Left lung (tissue), 10 donors: ENCODE data around the gene BMPR1B. TPM values are rescaled to one million over a fixed set of nuclear protein-coding genes. Genes with fewer than 3 reads are reported as not detected.

Source experiments
- ATAC-seq: fragments of 200-7000 bp; cut with Tn5 transposase; one replicate; pipeline ENCODE4 v1.9.1; 2020; ENCODE audit warnings: moderate library complexity
- DNase-seq, 4 donors: peaks; one replicate each; pipeline ENCODE4 v3.0.0-alpha.2; 2013 to 2020
- H3K27ac ChIP-seq, 2 donors: fragments of 200-600 bp; sonication (generic) in 1 of 2; one replicate each; pipeline versions ENCODE4 v1.5.0 to v1.8.0; 2020 to 2021
- H3K27me3 ChIP-seq, 2 donors: fragments of 200-600 bp; sonication (generic) in 1 of 2; one replicate each; pipeline versions ENCODE4 v1.5.0 to v1.8.0; 2020 to 2021
- H3K36me3 ChIP-seq, 2 donors: fragments of 200-600 bp; sonication (generic) in 1 of 2; one replicate each; pipeline versions ENCODE4 v1.5.0 to v1.8.0; 2020 to 2021
- H3K4me1 ChIP-seq, 2 donors: fragments of 200-600 bp; one replicate each; pipeline ENCODE4 v1.8.0; 2021
- H3K4me3 ChIP-seq, 2 donors: fragments of 200-600 bp; sonication (generic) in 1 of 2; one replicate each; pipeline versions ENCODE4 v1.5.0 to v1.8.0; 2020 to 2021; ENCODE audit warnings: mild to moderate bottlenecking in 1 of 2
- H3K9me3 ChIP-seq, 2 donors: fragments of 200-600 bp; sonication (generic) in 1 of 2; one replicate each; pipeline versions ENCODE4 v1.5.0 to v1.8.0; 2020 to 2021
- intact Hi-C, 2 donors: fragments of 100-400 bp; cut with DNase I; formaldehyde crosslinking; loops; one replicate each; pipeline versions ENCODE4 v1.11.2 to v1.14.2; 2022
- polyA plus RNA-seq, 6 donors: library from polyadenylated mRNA; unstranded; fragments of 120-200 nt; gene quantifications; one replicate each; pipeline ENCODE4 v1.2.1, GENCODE V29; 2013; ENCODE audit not compliant: insufficient read length in 6 of 6
- total RNA-seq, 2 donors: library from RNA; stranded (reverse); fragmentation: NEBNext Ultra II Directional; extraction: Animal tissue kit (Norgen Biotek cat#: 25700); gene quantifications; one replicate each; pipeline ENCODE4 v1.2.1, GENCODE V29; 2021
- TF ChIP-seq, protein P1 (sequence below), 2 donors: fragments of 200-600 bp; sonication (generic) in 1 of 2; IDR thresholded peaks; one replicate each; pipeline versions ENCODE4 v1.5.0 to v1.8.0; 2021; ENCODE audit warnings: antibody characterized with exemption in 2 of 2
- donor health status: DM: no; HTN: yes; CAD: no.
- donor health status: DM: no; HTN: no; CAD: no.

BMPR1B gene
- total and polyA plus RNA-seq, 8 donors = 0.61 to 3.3 (median 1.1) TPM

DNA sequence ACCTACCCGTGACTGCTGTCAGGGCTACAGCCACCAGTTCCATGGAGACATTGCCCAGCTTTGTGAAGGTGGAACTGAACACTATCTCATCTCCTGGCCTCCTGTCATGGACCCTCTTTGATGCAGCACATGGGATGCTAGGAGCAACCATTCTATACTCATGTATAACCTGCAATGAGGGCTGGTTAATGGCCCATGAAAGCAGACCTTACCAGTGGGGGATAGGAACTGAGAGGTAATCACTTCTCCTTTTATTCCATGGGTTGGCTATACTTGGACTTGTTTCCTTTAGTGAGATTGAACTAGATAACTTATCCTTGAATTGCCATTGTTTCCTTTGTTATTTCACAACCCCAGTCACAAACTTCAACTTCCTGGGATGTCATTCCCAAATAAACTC is 310.6 kb downstream of the BMPR1B start:
- intact Hi-C loops = no loop called here
- Histone ChIP-seq H3K27ac (no peak overlapping the region), H3K4me1 (no peaks in the 10 kb centered on the region), H3K9me3 (no peaks in the 10 kb centered on the region), H3K4me3 (no peak overlapping the region), H3K27me3 (no peaks in the 10 kb centered on the region), H3K36me3 (no peaks in the 10 kb centered on the region)
- no peak for ATAC-seq
- TF ChIP-seq, protein P1, sequence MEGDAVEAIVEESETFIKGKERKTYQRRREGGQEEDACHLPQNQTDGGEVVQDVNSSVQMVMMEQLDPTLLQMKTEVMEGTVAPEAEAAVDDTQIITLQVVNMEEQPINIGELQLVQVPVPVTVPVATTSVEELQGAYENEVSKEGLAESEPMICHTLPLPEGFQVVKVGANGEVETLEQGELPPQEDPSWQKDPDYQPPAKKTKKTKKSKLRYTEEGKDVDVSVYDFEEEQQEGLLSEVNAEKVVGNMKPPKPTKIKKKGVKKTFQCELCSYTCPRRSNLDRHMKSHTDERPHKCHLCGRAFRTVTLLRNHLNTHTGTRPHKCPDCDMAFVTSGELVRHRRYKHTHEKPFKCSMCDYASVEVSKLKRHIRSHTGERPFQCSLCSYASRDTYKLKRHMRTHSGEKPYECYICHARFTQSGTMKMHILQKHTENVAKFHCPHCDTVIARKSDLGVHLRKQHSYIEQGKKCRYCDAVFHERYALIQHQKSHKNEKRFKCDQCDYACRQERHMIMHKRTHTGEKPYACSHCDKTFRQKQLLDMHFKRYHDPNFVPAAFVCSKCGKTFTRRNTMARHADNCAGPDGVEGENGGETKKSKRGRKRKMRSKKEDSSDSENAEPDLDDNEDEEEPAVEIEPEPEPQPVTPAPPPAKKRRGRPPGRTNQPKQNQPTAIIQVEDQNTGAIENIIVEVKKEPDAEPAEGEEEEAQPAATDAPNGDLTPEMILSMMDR (IDR thresholded peaks at IDR 0.05) = no peak
- DNase-seq = no peak

DNA sequence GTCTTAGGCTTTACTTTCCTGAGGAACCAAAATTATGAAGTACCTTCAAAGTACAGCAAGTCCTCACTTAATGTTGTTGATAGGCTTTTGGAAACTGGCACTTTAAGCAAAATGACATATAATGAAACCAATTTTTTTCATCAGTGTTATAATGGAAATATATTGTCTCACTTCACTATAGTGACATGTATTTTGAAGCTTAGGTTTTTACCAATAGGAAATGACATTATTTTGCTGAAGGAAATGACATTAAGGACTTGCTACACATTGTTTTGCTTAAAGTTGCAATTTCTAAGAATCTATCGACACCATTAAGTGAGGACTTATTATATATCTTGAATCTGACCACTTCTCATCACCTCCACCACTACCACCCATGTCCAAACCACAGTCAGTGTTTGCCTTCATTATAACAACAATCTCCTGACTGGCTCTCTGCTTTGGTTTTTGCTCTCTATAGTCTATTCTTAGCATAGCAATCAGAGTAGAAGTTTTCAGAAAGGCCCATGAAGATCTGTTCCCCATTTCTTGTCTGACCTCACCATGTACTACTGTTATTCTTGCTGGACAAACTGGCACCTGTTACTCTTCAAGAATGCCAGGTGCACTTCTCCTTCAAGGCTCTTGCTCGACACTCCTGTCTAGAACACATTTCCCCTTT is 311.2 kb downstream of the BMPR1B start:
- no peak overlapping the region for H3K27ac ChIP-seq
- H3K27me3 ChIP-seq = no peaks in the 10 kb centered on the region
- H3K9me3 ChIP-seq = no peaks in the 10 kb centered on the region
- ATAC-seq (no peak), DNase-seq (no peak)
- TF ChIP-seq, protein P1 (IDR thresholded peaks at IDR 0.05) = no peak
- no peaks in the 10 kb centered on the region for H3K4me1 ChIP-seq
- H3K36me3 ChIP-seq = no peaks in the 10 kb centered on the region
- intact Hi-C loops = no loop called here
- no peak overlapping the region for H3K4me3 ChIP-seq

DNA sequence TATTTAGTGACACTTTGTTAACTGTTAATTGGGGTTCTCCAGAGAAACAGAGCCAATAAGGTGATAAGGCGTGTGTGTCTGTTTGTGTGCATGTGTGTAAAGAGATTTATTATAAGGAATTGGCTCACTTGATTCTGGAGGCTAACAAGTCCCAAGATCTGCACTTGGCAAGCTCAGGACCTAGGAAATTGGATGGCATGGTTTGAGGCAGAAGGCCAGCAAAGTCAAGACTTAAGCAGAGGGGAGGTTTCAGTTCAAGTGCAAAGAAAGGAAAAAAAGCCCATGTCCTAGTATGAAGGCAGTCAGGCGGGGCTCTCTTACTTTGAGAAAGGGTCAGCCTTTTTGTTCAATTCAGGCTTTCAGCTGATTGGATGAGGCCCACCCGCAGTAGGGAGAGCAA is 314.1 kb downstream of the BMPR1B start:
- ATAC-seq (no peak), DNase-seq (no peak)
- no peaks in the 10 kb centered on the region for H3K36me3 ChIP-seq
- TF ChIP-seq, protein P1 (IDR thresholded peaks at IDR 0.05) = no peak
- no peaks in the 10 kb centered on the region for H3K4me1 ChIP-seq
- H3K9me3 ChIP-seq = no peaks in the 10 kb centered on the region
- no peaks in the 10 kb centered on the region for H3K27me3 ChIP-seq
- H3K27ac ChIP-seq = no peak overlapping the region
- intact Hi-C loops = no loop called here
- H3K4me3 ChIP-seq = no peak overlapping the region

DNA sequence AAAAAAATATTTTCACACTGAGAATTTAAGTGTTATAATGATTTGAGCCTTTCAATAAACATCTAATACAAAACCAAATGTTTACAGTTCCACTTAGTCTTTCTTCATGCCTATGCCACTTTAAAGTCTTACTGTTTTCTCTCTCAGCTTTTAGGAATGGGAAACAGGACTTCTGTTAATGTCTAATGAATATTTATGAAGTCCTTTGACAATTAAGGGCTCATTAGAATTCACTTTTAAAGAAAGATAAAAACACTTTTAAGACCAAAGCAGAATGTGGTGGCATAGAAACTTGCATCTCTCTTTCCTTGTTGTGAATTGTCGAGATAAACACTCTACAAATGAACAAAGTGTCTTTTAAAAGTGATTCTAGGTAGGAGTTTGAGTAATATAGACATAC is 315.9 kb downstream of the BMPR1B start:
- H3K9me3 ChIP-seq = no peaks in the 10 kb centered on the region
- ATAC-seq (no peak), DNase-seq (no peak)
- TF ChIP-seq, protein P1 (IDR thresholded peaks at IDR 0.05) = no peak
- no peaks in the 10 kb centered on the region for H3K4me1 ChIP-seq
- H3K27ac ChIP-seq = no peak overlapping the region
- no peak overlapping the region for H3K4me3 ChIP-seq
- intact Hi-C loops = no loop called here
- H3K36me3 ChIP-seq = no peaks in the 10 kb centered on the region
- no peaks in the 10 kb centered on the region for H3K27me3 ChIP-seq

DNA sequence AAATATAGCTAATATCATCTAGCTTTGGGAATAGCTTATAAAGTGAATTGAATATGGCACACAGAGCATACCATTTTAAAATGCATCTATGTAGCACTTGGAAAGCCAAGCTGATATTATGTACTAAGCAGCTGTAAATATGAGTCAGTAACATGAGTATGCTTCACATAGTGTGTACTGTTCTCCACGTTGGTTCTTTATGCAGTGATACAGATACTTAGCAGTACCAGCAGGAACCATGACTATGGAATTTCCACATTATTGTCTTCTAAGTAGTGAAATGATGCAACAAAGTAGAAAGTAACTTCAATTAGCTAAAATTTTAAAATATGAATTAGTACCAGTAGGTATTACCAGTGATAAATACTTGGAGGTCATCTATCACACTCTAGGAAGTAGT is 320.1 kb downstream of the BMPR1B start:
- no peak for DNase-seq
- no peaks in the 10 kb centered on the region for H3K9me3 ChIP-seq
- H3K4me1 ChIP-seq = no peaks in the 10 kb centered on the region
- intact Hi-C loops = no loop called here
- TF ChIP-seq, protein P1 (IDR thresholded peaks at IDR 0.05) = no peak
- no peak overlapping the region for H3K4me3 ChIP-seq
- H3K27ac ChIP-seq = no peak overlapping the region
- no peaks in the 10 kb centered on the region for H3K36me3 ChIP-seq
- ATAC-seq = peak; percentile 61
- no peaks in the 10 kb centered on the region for H3K27me3 ChIP-seq
